Uterus (tissue), 4 donors: ENCODE data around the gene CBFA2T3. TPM values are rescaled to one million over a fixed set of nuclear protein-coding genes. Genes with fewer than 3 reads are reported as not detected.

Experiments
- DNase-seq, 2 donors: peaks; one replicate each; pipeline ENCODE4 v3.0.0-alpha.2; 2019 to 2020
- H3K27ac ChIP-seq, 2 donors: fragments of 200-600 bp; sonication (generic); 1 replicate in 1 of 2; 2 replicates in 1 of 2; pipeline ENCODE4 v1.5.1; 2016 to 2018
- H3K27me3 ChIP-seq, 2 donors: fragments of 200-600 bp; sonication (generic); one replicate each; pipeline ENCODE4 v1.5.1; 2018 to 2019; ENCODE audit warnings: control low read depth in 1 of 2
- H3K36me3 ChIP-seq, 2 donors: fragments of 200-600 bp; sonication (generic); one replicate each; pipeline ENCODE4 v1.5.1; 2019; ENCODE audit warnings: control low read depth in 1 of 2
- H3K4me1 ChIP-seq, 2 donors: fragments of 200-600 bp; sonication (generic); one replicate each; pipeline ENCODE4 v1.5.1; 2018 to 2019; ENCODE audit warnings: control low read depth in 1 of 2
- H3K4me3 ChIP-seq, 2 donors: fragments of 200-600 bp; sonication (generic); 1 replicate in 1 of 2; 2 replicates in 1 of 2; pipeline ENCODE4 v1.5.1; 2018 to 2019; ENCODE audit warnings: mild to moderate bottlenecking in 1 of 2
- H3K9me3 ChIP-seq, 2 donors: fragments of 200-600 bp; sonication (generic); one replicate each; pipeline ENCODE4 v1.5.1; 2019; ENCODE audit warnings: control low read depth in 1 of 2
- POLR2A ChIP-seq, 2 donors: fragments of 450-650 bp; IDR thresholded peaks; one replicate each; pipeline ENCODE4 v1.6.1; 2016; ENCODE audit warnings: antibody characterized with exemption in 2 of 2, mild to moderate bottlenecking in 1 of 2, moderate library complexity in 1 of 2
- intact Hi-C: fragments of 100-400 bp; cut with DNase I; formaldehyde crosslinking; loops from one replicate; pipeline ENCODE4 v1.15.1; 2023; ENCODE audit warnings: low total_unique reads
- total RNA-seq, 4 donors: library from RNA; depleted of rRNA in 3 of 4; stranded (reverse); fragments of >200 nt in 3 of 4; gene quantifications; one replicate each; pipeline versions ENCODE4 v1.1.0 to v1.2.4, GENCODE V29; 2014 to 2023
- TF ChIP-seq, protein P1 (sequence below), 4 experiments: fragments of 200-600 bp in 2 of 4; fragments of 450-650 bp in 2 of 4; sonication (generic) in 2 of 4; IDR thresholded peaks; one replicate each; pipeline ENCODE4 v1.5.1; 2016 to 2019; ENCODE audit warnings: antibody characterized with exemption in 4 of 4, mild to moderate bottlenecking in 2 of 4, moderate library complexity in 1 of 4
- donor health status: DM: yes; HTN: yes; CAD: no.

CBFA2T3 gene
- total RNA-seq, 4 donors from 2014 or later, result under 0.01 to 12.1 (median 3.1) TPM

DNA sequence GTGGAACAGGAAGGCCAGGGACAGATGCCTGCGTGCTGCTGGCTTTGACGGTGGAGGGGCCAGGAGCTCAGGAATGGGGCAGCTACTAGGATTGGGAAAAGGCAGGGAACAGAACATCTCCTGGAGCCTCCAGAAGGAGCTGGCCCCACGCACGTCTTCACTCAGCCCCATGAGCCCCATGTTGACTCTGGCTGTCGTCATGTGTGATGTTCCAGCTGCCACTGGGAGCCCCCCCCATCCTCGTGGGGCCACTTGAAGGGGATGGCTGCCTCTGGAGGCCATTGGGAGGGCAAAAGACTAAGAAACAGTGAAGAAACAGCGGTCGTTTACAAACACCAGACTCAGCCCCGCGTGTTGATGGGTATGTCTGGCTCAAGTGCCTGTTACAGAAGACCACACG lies 146.7 kb downstream of the CBFA2T3 start:
- TF ChIP-seq, protein P1, sequence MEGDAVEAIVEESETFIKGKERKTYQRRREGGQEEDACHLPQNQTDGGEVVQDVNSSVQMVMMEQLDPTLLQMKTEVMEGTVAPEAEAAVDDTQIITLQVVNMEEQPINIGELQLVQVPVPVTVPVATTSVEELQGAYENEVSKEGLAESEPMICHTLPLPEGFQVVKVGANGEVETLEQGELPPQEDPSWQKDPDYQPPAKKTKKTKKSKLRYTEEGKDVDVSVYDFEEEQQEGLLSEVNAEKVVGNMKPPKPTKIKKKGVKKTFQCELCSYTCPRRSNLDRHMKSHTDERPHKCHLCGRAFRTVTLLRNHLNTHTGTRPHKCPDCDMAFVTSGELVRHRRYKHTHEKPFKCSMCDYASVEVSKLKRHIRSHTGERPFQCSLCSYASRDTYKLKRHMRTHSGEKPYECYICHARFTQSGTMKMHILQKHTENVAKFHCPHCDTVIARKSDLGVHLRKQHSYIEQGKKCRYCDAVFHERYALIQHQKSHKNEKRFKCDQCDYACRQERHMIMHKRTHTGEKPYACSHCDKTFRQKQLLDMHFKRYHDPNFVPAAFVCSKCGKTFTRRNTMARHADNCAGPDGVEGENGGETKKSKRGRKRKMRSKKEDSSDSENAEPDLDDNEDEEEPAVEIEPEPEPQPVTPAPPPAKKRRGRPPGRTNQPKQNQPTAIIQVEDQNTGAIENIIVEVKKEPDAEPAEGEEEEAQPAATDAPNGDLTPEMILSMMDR (IDR thresholded peaks at IDR 0.05), result no peak
- TF ChIP-seq POLR2A (IDR thresholded peaks at IDR 0.05), result no peak
- Histone ChIP-seq H3K36me3 (no peaks in the 10 kb centered on the region), H3K4me1 (no peaks in the 10 kb centered on the region), H3K9me3 (no peaks in the 10 kb centered on the region), H3K27me3 (no peaks in the 10 kb centered on the region), H3K4me3 (no peak overlapping the region), H3K27ac (no peak overlapping the region)
- no peak for DNase-seq
- intact Hi-C loops, result no loop called here

DNA sequence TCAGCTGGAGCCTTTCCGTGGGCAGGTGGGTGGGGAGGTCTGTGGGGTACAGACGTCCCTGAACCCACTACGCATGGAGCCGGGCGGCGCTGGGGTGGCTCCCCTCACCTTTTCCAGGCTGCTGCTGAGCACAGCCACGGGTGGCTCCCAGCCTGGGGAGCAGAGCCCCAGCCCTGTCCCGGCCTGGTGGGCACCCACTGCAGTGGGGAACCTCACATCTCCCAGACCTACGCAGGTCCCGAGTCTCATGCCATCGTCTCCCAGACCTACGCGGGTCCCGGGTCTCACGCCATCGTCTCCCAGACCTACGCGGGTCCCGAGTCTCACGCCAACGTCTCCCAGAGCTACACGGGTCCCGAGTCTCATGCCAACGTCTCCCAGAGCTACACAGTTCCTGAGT lies 148.3 kb downstream of the CBFA2T3 start:
- intact Hi-C loops, result no loop called here
- no peak for TF ChIP-seq POLR2A (IDR thresholded peaks at IDR 0.05)
- TF ChIP-seq, protein P1 (IDR thresholded peaks at IDR 0.05), result no peak
- Histone ChIP-seq H3K36me3 (no peaks in the 10 kb centered on the region), H3K27ac (no peak overlapping the region), H3K9me3 (no peaks in the 10 kb centered on the region), H3K27me3 (no peaks in the 10 kb centered on the region), H3K4me1 (no peaks in the 10 kb centered on the region), H3K4me3 (no peak overlapping the region)
- DNase-seq, result no peak

DNA sequence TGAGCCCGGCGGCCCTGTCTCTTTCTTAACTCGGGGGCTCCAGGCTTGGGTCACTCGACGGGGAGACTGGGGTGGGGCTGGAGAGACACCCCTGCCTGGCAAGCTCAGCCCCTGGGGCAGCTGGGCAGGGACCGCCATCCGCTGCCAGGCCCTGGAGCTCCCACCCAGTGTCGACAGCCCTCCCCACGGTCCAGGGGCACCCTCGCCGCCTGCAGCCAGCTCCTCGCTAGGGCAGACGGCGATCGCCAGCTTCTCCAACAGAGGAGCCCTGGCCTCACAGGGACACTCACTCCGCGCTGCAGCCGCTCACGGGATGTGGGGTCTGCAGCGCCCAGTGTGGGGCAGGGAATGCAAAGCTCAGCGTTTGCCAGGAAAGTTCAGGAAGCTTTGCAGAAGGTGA lies 149.3 kb downstream of the CBFA2T3 start:
- Histone ChIP-seq H3K27me3 (no peaks in the 10 kb centered on the region), H3K36me3 (no peaks in the 10 kb centered on the region), H3K27ac (no peak overlapping the region), H3K4me3 (no peak overlapping the region), H3K9me3 (no peaks in the 10 kb centered on the region), H3K4me1 (no peaks in the 10 kb centered on the region)
- intact Hi-C loops, result no loop called here
- TF ChIP-seq, protein P1 (IDR thresholded peaks at IDR 0.05), result no peak
- TF ChIP-seq POLR2A (IDR thresholded peaks at IDR 0.05), result no peak
- no peak for DNase-seq

DNA sequence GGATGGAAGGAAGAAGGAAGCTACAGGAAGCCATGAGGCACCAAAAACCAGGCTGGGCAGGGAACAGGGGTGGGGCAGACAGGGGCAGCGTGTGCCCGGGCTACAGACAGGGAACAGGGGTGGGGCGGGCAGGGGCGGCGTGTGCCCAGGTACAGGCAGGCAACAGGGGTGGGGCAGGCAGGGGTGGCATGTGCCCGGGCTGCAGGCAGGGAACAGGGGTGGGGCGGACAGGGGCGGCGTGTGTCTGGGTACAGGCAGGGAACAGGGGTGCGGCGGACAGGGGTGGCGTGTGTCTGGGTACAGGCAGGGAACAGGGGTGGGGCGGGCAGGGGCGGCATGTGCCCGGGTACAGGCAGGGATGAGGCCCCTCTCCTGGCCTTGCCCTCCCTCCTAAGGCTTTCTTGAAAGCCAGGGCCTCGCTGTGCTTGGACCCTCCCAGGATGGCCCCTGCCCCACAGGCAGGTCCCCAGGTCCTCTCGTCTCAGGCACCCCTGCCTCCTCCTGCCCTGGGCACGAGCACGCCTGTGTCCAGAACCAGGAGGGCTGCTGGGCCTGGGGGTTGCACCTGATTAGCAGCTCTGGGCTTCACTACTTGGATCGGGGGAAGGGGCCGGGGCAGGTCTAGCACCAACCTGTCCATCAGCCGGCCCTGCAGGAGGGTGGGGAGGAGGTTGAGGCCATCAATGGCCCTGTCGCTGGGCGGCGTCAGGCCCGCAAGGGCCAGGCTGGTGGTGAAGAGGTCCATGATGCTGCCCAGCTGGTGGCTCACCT lies 150.8 kb downstream of the CBFA2T3 start:
- Histone ChIP-seq H3K27me3 (no peaks in the 10 kb centered on the region), H3K36me3 (no peaks in the 10 kb centered on the region), H3K4me3 (no peak overlapping the region), H3K27ac (no peak overlapping the region), H3K4me1 (no peaks in the 10 kb centered on the region), H3K9me3 (no peaks in the 10 kb centered on the region)
- no peak for DNase-seq
- TF ChIP-seq POLR2A (IDR thresholded peaks at IDR 0.05), result no peak
- TF ChIP-seq, protein P1 (IDR thresholded peaks at IDR 0.05), result no peak
- intact Hi-C loops, result no loop called here

DNA sequence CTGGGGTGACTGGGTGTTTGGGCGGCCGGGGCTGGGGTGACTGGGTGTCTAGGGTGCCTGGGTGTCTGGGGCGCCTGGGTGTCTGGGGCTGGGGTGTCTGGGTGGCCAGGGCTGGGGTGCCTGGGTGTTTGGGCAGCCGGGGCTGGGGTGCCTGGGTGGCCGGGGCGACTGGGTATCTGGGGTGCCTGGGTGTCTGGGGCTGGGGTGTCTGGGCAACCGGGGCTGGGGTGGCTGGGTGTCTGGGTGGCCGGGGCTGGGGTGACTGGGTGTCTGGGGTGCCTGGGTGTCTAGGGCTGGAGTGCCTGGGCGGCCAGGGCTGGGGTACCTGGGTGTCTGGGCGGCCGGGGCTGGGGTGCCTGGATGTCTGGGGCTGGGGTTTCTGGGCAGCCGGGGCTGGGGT lies 151.9 kb downstream of the CBFA2T3 start:
- Histone ChIP-seq H3K36me3 (no peaks in the 10 kb centered on the region), H3K4me1 (no peaks in the 10 kb centered on the region)
- intact Hi-C loops, result no loop called here

More for the DNA sequence above, 151.9 kb downstream of the CBFA2T3 start:
- Histone ChIP-seq H3K9me3 (no peaks in the 10 kb centered on the region), H3K27me3 (no peaks in the 10 kb centered on the region), H3K27ac (no peak overlapping the region), H3K4me3 (no peak overlapping the region)
- TF ChIP-seq POLR2A (IDR thresholded peaks at IDR 0.05), result no peak
- TF ChIP-seq, protein P1 (IDR thresholded peaks at IDR 0.05), result no peak
- DNase-seq, result no peak

Other genes with a start within 250 kb of the CBFA2T3 start
- 100 to 1,000 TPM in 2 of 4 donors, 10 to 100 TPM in 2; 62.3 to 161 (median 123) TPM for gene PIEZO1, start 192.0 kb downstream of the CBFA2T3 start, total RNA-seq
- 1 to 10 TPM in 1 of 4 donors, under 1 TPM in 1, not detected in 2; 0.34 to 6.6 TPM for gene CDT1, start 173.4 kb downstream of the CBFA2T3 start, total RNA-seq
- 10 to 100 TPM; 32.5 to 82.2 (median 56.3) TPM for gene APRT, start 165.3 kb downstream of the CBFA2T3 start, total RNA-seq
- 10 to 100 TPM in 2 of 4 donors, 1 to 10 TPM in 2; 1.8 to 36.2 (median 16.4) TPM for gene GALNS, start 120.3 kb downstream of the CBFA2T3 start, total RNA-seq
- 100 to 1,000 TPM in 1 of 4 donors, 10 to 100 TPM in 3; 21.5 to 680 (median 70.6) TPM for gene TRAPPC2L, start 120.1 kb downstream of the CBFA2T3 start, total RNA-seq
- gene PABPN1L, start 110.5 kb downstream of the CBFA2T3 start, total RNA-seq, result not detected
- gene ACSF3, start 116.6 kb upstream of the CBFA2T3 start, total RNA-seq, result 10 to 100 TPM in 3 of 4 donors, 1 to 10 TPM in 1; 7.4 to 39.0 (median 18.2) TPM
- under 1 TPM in 1 of 4 donors, not detected in 3; 0.21 TPM for gene CDH15, start 194.5 kb upstream of the CBFA2T3 start, total RNA-seq
- gene SLC22A31, start 223.3 kb upstream of the CBFA2T3 start, total RNA-seq, result not detected
- 10 to 100 TPM in 3 of 4 donors, 1 to 10 TPM in 1; 7.4 to 30.2 (median 15.9) TPM for gene ZNF778, start 240.5 kb upstream of the CBFA2T3 start, total RNA-seq